H1 (cell line): ENCODE results near the gene PIP5K1B.

ENCODE experiments used
- CBX5 ChIP-seq: fragments of 300-800, 300-1000 bp; sonication (generic); IDR thresholded peaks from 2 replicates; pipeline ENCODE4 v1.7.1; 2016; ENCODE audit warnings: antibody characterized with exemption, low read length, low read depth
- CEBPB ChIP-seq: IDR thresholded peaks from 2 replicates; pipeline ENCODE4 v1.6.1; 2012; ENCODE audit warnings: low read depth, low read length
- CTCF ChIP-seq, 3 experiments: IDR thresholded peaks; 1 replicate in 2 of 3; 2 replicates in 1 of 3; pipeline versions ENCODE4 v1.5.1 to v1.6.1; 2011; ENCODE audit warnings: low read length in 3 of 3, mild to moderate bottlenecking in 3 of 3, inconsistent platforms in 2 of 3, low read depth in 1 of 3, moderate library complexity in 1 of 3; ENCODE audit not compliant: insufficient read depth in 1 of 3; ENCODE audit errors: control extremely low read depth in 1 of 3
- EGR1 ChIP-seq: IDR thresholded peaks from 2 replicates; pipeline ENCODE4 v1.6.1; 2011; ENCODE audit warnings: low read depth, low read length, borderline replicate concordance
- EP300 ChIP-seq, 2 experiments: IDR thresholded peaks; 1 replicate in 1 of 2; 2 replicates in 1 of 2; pipeline ENCODE4 v1.6.1; 2011 to 2012; ENCODE audit warnings: low read depth in 2 of 2, low read length in 2 of 2, mild to moderate bottlenecking in 2 of 2, borderline replicate concordance in 1 of 2, inconsistent platforms in 1 of 2, moderate library complexity in 1 of 2
- GABPA ChIP-seq: IDR thresholded peaks from 2 replicates; pipeline ENCODE4 v1.6.1; 2011; ENCODE audit warnings: mild to moderate bottlenecking, low read length, moderate library complexity, borderline replicate concordance; ENCODE audit not compliant: insufficient read depth
- KDM5A ChIP-seq: fragments of 200-600 bp; IDR thresholded peaks from 2 replicates; pipeline ENCODE4 v1.7.1; 2012; ENCODE audit warnings: mild to moderate bottlenecking, low read length, inconsistent platforms, mixed read lengths
- MAX ChIP-seq: IDR thresholded peaks from 2 replicates; pipeline ENCODE4 v1.6.1; 2012; ENCODE audit warnings: inconsistent platforms
- PHF8 ChIP-seq: fragments of 200-600 bp; sonication (generic); conservative IDR thresholded peaks from 2 replicates; pipeline ENCODE4 v1.7.1; 2012; ENCODE audit warnings: low read depth, mild to moderate bottlenecking, inconsistent platforms, low read length, moderate library complexity
- POLR2A ChIP-seq, 2 experiments: IDR thresholded peaks; 1 replicate in 1 of 2; 2 replicates in 1 of 2; pipeline ENCODE4 v1.6.1; 2011; ENCODE audit warnings: low read depth in 2 of 2, low read length in 2 of 2, mild to moderate bottlenecking in 2 of 2; ENCODE audit errors: control extremely low read depth in 1 of 2
- POLR2AphosphoS5 ChIP-seq: IDR thresholded peaks from 2 replicates; pipeline ENCODE4 v1.6.1; 2011; ENCODE audit warnings: low read depth, low read length
- RXRA ChIP-seq: IDR thresholded peaks from 2 replicates; pipeline ENCODE4 v1.6.1; 2011; ENCODE audit warnings: low read depth, mild to moderate bottlenecking, low read length, moderate library complexity; ENCODE audit not compliant: insufficient read depth

DNA sequence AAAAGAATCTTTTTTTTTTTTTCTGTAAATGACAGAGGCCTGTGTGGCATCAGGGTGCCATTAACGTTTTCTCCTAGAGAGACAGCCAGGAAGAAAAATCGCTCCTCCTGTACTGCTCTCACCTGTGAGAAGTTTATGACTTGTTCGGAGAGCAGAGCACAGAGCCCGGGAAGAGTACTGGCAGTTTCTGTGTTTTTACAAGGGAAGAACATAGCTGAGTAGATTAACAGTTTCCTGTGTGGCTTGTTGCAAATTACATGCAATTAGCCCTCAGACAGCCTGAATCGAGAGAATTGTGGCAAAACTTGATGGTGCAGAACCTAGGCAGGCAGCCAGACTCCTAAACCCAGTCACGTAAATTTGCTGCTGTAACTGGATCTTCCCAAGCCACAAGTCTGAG is 276.7 kb downstream of the PIP5K1B start:
- TF ChIP-seq RXRA = no peak
- no peak for TF ChIP-seq EGR1
- no peak for TF ChIP-seq CBX5
- TF ChIP-seq MAX = no peak
- no peak for TF ChIP-seq POLR2A (IDR thresholded peaks at IDR 0.05; ENCODE audit: control extremely low read depth in 1 of 2, low read depth in 2 of 2, low read length in 2 of 2)
- no peak for TF ChIP-seq PHF8
- no peak for TF ChIP-seq CTCF (IDR thresholded peaks at IDR 0.05; ENCODE audit: control extremely low read depth in 1 of 3, insufficient read depth in 1 of 3, low read depth in 1 of 3, low read length in 3 of 3)
- TF ChIP-seq EP300 (IDR thresholded peaks at IDR 0.05; ENCODE audit: borderline replicate concordance in 1 of 2, low read depth in 2 of 2, low read length in 2 of 2) = no peak
- no peak for TF ChIP-seq KDM5A
- TF ChIP-seq GABPA = no peak
- no peak for TF ChIP-seq POLR2AphosphoS5
- no peak for TF ChIP-seq CEBPB
